ENCODE data around the gene EXOG.

The EXOG gene

GRCh38 chr3:38472342-38472741 is 23.8 kb upstream of the EXOG start:
- in situ Hi-C loops (cut with MboI; ENCODE audit: low sequenced_read_pairs): no loop called here

GRCh38 chr3:38473229-38473628 is 22.9 kb upstream of the EXOG start:
- in situ Hi-C loops (cut with MboI; ENCODE audit: low sequenced_read_pairs): no loop called here

GRCh38 chr3:38474928-38475605 is 21.1 kb upstream of the EXOG start:
- in situ Hi-C loops (cut with MboI; ENCODE audit: low sequenced_read_pairs): no loop called here

- in situ Hi-C loops (cut with MboI; ENCODE audit: low sequenced_read_pairs): no loop called here
Observed at GRCh38 chr3:38475716-38476115, 20.4 kb upstream of the EXOG start.

GRCh38 chr3:38476157-38476756 is 19.9 kb upstream of the EXOG start:
- in situ Hi-C loops (cut with MboI; ENCODE audit: low sequenced_read_pairs): no loop called here

- in situ Hi-C loops (cut with MboI; ENCODE audit: low sequenced_read_pairs): no loop called here
Observed at GRCh38 chr3:38477057-38477820, 18.9 kb upstream of the EXOG start.

- in situ Hi-C loops (cut with MboI; ENCODE audit: low sequenced_read_pairs): no loop called here
Observed at GRCh38 chr3:38477839-38478450, 18.2 kb upstream of the EXOG start.

- in situ Hi-C loops (cut with MboI; ENCODE audit: low sequenced_read_pairs): no loop called here
Observed at GRCh38 chr3:38478901-38479300, 17.2 kb upstream of the EXOG start.

- in situ Hi-C loops (cut with MboI; ENCODE audit: low sequenced_read_pairs): loop anchor here (10.0 kb wide), 1 partner anchor 355 kb away; no protein-coding TSS in a partner anchor
Observed at GRCh38 chr3:38479431-38480092, 16.6 kb upstream of the EXOG start.

GRCh38 chr3:38480093-38480445 is 16.1 kb upstream of the EXOG start:
- in situ Hi-C loops (cut with MboI; ENCODE audit: low sequenced_read_pairs): loop anchor here (10.0 kb wide), 1 partner anchor 355 kb away; no protein-coding TSS in a partner anchor

GRCh38 chr3:38480930-38481329 is 15.2 kb upstream of the EXOG start:
- in situ Hi-C loops (cut with MboI; ENCODE audit: low sequenced_read_pairs): loop anchor here (10.0 kb wide), 1 partner anchor 356 kb away; no protein-coding TSS in a partner anchor

GRCh38 chr3:38482951-38483350 is 13.2 kb upstream of the EXOG start:
- in situ Hi-C loops (cut with MboI; ENCODE audit: low sequenced_read_pairs): loop anchor here (10.0 kb wide), 1 partner anchor 358 kb away; no protein-coding TSS in a partner anchor

GRCh38 chr3:38487323-38487722 is 8.8 kb upstream of the EXOG start:
- in situ Hi-C loops (cut with MboI; ENCODE audit: low sequenced_read_pairs): loop anchor here (10.0 kb wide), 1 partner anchor 363 kb away; no protein-coding TSS in a partner anchor

GRCh38 chr3:38488949-38489348 is 7.2 kb upstream of the EXOG start:
- in situ Hi-C loops (cut with MboI; ENCODE audit: low sequenced_read_pairs): loop anchor here (10.0 kb wide), 1 partner anchor 364 kb away; no protein-coding TSS in a partner anchor

GRCh38 chr3:38489766-38490165 is 6.4 kb upstream of the EXOG start:
- in situ Hi-C loops (cut with MboI; ENCODE audit: low sequenced_read_pairs): loop anchor here (10.0 kb wide), 1 partner anchor 365 kb away; no protein-coding TSS in a partner anchor

- in situ Hi-C loops (cut with MboI; ENCODE audit: low sequenced_read_pairs): no loop called here
Observed at GRCh38 chr3:38490281-38491030, 5.7 kb upstream of the EXOG start.

- in situ Hi-C loops (cut with MboI; ENCODE audit: low sequenced_read_pairs): no loop called here
Observed at GRCh38 chr3:38491215-38491614, 4.9 kb upstream of the EXOG start.

GRCh38 chr3:38493031-38493430 is 3.1 kb upstream of the EXOG start:
- in situ Hi-C loops (cut with MboI; ENCODE audit: low sequenced_read_pairs): no loop called here

- in situ Hi-C loops (cut with MboI; ENCODE audit: low sequenced_read_pairs): no loop called here
Observed at GRCh38 chr3:38497031-38497430, 891 bp downstream of the EXOG start.
